ENCODE results near the gene FOXC1. TPM values are rescaled to one million over a fixed set of nuclear protein-coding genes. Genes with fewer than 3 reads are reported as not detected.

FOXC1 gene
- total and polyA plus RNA-seq, 8 donors: 0.25 to 8.3 (median 2.8) TPM

DNA sequence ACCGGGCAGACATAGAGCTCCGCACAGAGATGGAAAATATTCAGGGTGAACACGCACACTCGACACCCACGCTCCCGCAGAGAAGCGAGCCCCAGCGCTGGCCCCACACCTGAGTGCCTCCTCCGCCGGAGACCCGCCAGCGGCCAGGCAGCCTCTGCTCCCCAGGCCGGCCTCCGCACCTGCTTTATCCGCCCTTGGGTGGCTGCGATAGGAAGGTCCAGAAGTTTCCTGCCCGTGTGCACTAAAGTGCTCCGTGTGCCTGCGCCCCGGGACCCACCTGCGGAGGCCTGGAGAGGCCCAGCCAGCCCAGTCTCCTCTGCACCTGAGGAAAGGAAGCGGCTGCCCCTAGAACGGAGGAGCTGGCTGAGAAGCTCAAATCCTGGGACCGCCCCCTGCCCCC, 10.8 kb upstream of the FOXC1 start:
- H3K27me3 ChIP-seq: peaks cover 7 to 96% (median 63%) of the 10 kb centered on the region in 3 donors
- no peaks in the 10 kb centered on the region for H3K36me3 ChIP-seq
- H3K4me1 ChIP-seq: peaks cover 8 to 19% (median 15%) of the 10 kb centered on the region in 4 donors
- TF ChIP-seq POLR2A (IDR thresholded peaks at IDR 0.05) (no peak), EP300 (IDR thresholded peaks at IDR 0.05) (no peak), POLR2AphosphoS5 (IDR thresholded peaks at IDR 0.05) (no peak)
- TF ChIP-seq, protein P1, sequence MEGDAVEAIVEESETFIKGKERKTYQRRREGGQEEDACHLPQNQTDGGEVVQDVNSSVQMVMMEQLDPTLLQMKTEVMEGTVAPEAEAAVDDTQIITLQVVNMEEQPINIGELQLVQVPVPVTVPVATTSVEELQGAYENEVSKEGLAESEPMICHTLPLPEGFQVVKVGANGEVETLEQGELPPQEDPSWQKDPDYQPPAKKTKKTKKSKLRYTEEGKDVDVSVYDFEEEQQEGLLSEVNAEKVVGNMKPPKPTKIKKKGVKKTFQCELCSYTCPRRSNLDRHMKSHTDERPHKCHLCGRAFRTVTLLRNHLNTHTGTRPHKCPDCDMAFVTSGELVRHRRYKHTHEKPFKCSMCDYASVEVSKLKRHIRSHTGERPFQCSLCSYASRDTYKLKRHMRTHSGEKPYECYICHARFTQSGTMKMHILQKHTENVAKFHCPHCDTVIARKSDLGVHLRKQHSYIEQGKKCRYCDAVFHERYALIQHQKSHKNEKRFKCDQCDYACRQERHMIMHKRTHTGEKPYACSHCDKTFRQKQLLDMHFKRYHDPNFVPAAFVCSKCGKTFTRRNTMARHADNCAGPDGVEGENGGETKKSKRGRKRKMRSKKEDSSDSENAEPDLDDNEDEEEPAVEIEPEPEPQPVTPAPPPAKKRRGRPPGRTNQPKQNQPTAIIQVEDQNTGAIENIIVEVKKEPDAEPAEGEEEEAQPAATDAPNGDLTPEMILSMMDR (IDR thresholded peaks at IDR 0.05): no peak
- no peak overlapping the region for H3K4me3 ChIP-seq
- WGBS, 5 donors: 83 to 97% (median 87%) methylated on average over 21 to 24 of the region's 24 CpGs
- intact Hi-C loops (cut with DNase I; ENCODE audit: low total_unique reads): loop anchor here (5.0 to 10.0 kb wide), 2 partner anchors 1043 to 1156 kb away; partner anchors contain the start of gene MYLK4
- DNase-seq: no peak
- H3K27ac ChIP-seq: no peak overlapping the region
- no peaks in the 10 kb centered on the region for H3K9me3 ChIP-seq

DNA sequence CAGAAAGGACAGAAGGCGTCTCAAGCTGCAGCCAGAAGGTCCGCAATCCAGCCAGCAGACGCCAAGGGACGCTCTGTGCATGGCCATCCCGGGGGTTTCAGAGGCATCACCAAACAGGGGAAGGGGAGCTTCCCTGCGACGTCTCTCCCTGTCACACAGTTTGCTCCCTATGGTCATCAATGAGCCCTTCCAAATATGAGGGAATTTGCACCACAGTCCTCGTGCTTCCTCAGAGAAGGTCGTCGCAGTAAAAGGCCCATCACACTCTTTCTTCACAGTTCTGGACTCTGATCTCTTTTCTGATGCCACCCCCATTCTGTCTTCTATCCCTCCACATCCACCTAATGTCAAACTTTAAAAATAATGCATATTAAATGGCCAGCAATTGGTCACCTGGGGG, 10.2 kb upstream of the FOXC1 start:
- H3K9me3 ChIP-seq: no peaks in the 10 kb centered on the region
- intact Hi-C loops (cut with DNase I; ENCODE audit: low total_unique reads): loop anchor here (5.0 to 10.0 kb wide), 2 partner anchors 1043 to 1155 kb away; partner anchors contain the start of gene MYLK4
- H3K36me3 ChIP-seq: no peaks in the 10 kb centered on the region
- H3K4me1 ChIP-seq: peaks cover 13 to 24% (median 21%) of the 10 kb centered on the region in 4 donors
- peaks cover 8 to 96% (median 64%) of the 10 kb centered on the region in 3 donors for H3K27me3 ChIP-seq
- DNase-seq: no peak
- WGBS, 5 donors: 82 to 95% (median 90%) methylated on average over 10 of the region's 10 CpGs
- no peak overlapping the region for H3K27ac ChIP-seq
- TF ChIP-seq, protein P1 (IDR thresholded peaks at IDR 0.05): no peak
- TF ChIP-seq POLR2A (IDR thresholded peaks at IDR 0.05) (no peak), EP300 (IDR thresholded peaks at IDR 0.05) (no peak), POLR2AphosphoS5 (IDR thresholded peaks at IDR 0.05) (no peak)
- H3K4me3 ChIP-seq: no peak overlapping the region

DNA sequence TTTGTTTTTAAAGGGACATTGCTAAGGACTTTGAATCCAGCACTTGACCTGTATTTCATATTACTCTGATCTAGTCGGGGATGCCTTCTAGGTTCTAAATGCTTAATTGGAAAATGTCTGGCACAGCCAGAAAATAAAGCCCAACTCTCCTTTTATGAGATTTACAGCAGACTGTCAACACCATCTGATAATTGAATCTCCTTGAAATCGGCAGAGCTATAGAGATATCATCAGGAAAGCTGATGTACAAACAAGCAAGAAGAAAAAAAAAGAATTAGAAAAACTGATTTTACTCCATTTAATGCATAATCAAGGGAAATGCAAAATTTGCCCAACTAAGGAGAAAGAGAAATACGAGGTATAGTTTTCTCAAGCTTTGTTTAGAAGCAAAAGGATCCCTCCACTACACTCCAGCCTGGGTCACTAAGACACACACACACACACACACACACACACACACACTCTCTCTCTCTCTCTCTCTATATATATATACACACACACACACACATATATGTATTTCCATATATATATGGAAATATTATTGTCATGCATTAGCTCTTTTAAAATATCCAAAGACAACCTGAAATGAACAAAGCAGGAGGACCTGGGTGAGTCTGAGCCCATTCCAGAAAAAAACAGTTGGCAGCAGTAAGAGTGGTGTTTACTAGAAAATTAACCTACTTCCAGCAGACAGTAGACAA, 9.5 kb upstream of the FOXC1 start:
- H3K9me3 ChIP-seq: no peaks in the 10 kb centered on the region
- H3K36me3 ChIP-seq: no peaks in the 10 kb centered on the region
- H3K4me1 ChIP-seq: peaks cover 21 to 32% (median 28%) of the 10 kb centered on the region in 4 donors
- no peak for DNase-seq
- WGBS, 5 donors: 67 to 82% (median 75%) methylated on average over 3 of the region's 3 CpGs
- peaks cover 15 to 96% (median 64%) of the 10 kb centered on the region in 3 donors for H3K27me3 ChIP-seq
- intact Hi-C loops (cut with DNase I; ENCODE audit: low total_unique reads): loop anchor here (5.0 kb wide), 1 partner anchor 502 kb away; no protein-coding TSS in a partner anchor
- no peak overlapping the region for H3K27ac ChIP-seq
- H3K4me3 ChIP-seq: no peak overlapping the region
- no peak for TF ChIP-seq EP300 (IDR thresholded peaks at IDR 0.05)
- TF ChIP-seq, protein P1 (IDR thresholded peaks at IDR 0.05): no peak
- TF ChIP-seq POLR2A (IDR thresholded peaks at IDR 0.05): no peak
- TF ChIP-seq POLR2AphosphoS5 (IDR thresholded peaks at IDR 0.05): no peak

DNA sequence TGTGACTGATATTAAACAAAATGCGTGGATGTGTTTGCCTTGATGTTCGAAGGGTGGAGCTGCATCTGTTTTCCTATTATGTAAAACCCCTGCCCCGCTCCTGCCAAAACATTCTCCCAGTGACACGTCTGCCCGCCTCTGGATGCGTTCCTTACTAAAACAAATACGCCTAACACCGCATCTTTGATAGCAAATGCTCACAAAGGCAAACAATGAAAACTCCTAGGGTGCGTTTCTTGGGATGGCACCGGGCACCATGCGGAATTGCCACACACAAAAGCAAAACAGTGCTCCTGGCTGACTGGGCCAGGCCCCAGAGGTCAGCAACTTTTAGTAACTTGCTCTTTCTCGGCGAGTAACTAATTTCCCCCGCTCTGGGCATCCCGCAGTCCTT, 9.0 kb upstream of the FOXC1 start:
- WGBS, 5 donors: 33 to 55% (median 47%) methylated on average over 15 of the region's 15 CpGs

More for the DNA sequence above, 9.0 kb upstream of the FOXC1 start:
- TF ChIP-seq POLR2A (IDR thresholded peaks at IDR 0.05) (no peak), POLR2AphosphoS5 (IDR thresholded peaks at IDR 0.05) (no peak), EP300 (IDR thresholded peaks at IDR 0.05) (no peak)
- TF ChIP-seq, protein P1 (IDR thresholded peaks at IDR 0.05): no peak
- Histone ChIP-seq H3K36me3 (no peaks in the 10 kb centered on the region), H3K4me3 (no peak overlapping the region), H3K4me1 (peaks cover 26 to 37% (median 33%) of the 10 kb centered on the region in 4 donors), H3K27me3 (peaks cover 21 to 96% (median 64%) of the 10 kb centered on the region in 3 donors), H3K9me3 (no peaks in the 10 kb centered on the region), H3K27ac (no peak overlapping the region)
- intact Hi-C loops (cut with DNase I; ENCODE audit: low total_unique reads): loop anchor here (5.0 kb wide), 1 partner anchor 502 kb away; no protein-coding TSS in a partner anchor
- DNase-seq: no peak

All from stomach (tissue), 9 donors.